A549 (cell line): Measurements from ENCODE around the gene SYCE3. TPM values are rescaled to one million over a fixed set of nuclear protein-coding genes. Genes with fewer than 3 reads are reported as not detected.

Experiments
- ATAC-seq, 2 experiments: fragments of 200-7000 bp in 1 of 2; fragments of >200 bp in 1 of 2; cut with Nextera tagmentation in 1 of 2; cut with Tn5 transposase in 1 of 2; 3 replicates each; pipeline versions ENCODE4 v1.8.0 to v1.9.1; 2018 to 2020; ENCODE audit warnings: mild to moderate bottlenecking in 1 of 2, moderate library complexity in 1 of 2
- CTCF ChIA-PET: fragments of 300-600 bp; sonication (Branson Sonifier 250); formaldehyde crosslinking; extraction: SDS; loops from one replicate; lab custom pipeline; 2021; ENCODE audit warnings: antibody characterized with exemption, inconsistent platforms; lab: Yijun Ruan, JAX
- POLR2A ChIA-PET: fragments of 350-600 bp; formaldehyde crosslinking; extraction: SDS; loops from one replicate; lab custom pipeline; 2021; ENCODE audit warnings: antibody characterized with exemption, inconsistent platforms; lab: Yijun Ruan, JAX
- DNase-seq, 2 experiments: peaks; one replicate each; pipeline versions ENCODE4 v3.0.0 to v3.0.0-alpha.2; 2011 to 2016; ENCODE audit warnings: low read depth in 1 of 2, low spot score in 1 of 2
- FAIRE-seq: peaks from 2 replicates; lab custom pipeline; 2011; peaks lifted over from hg19 to GRCh38; lab: Jason Lieb, UNC
- H3K27ac ChIP-seq, 2 experiments: fragments of >200 bp; sonication (Bioruptor Twin); formaldehyde crosslinking; 3 replicates each; pipeline ENCODE4 v1.5.1; 2016 to 2017
- H3K4me1 ChIP-seq: fragments of >200 bp; sonication (Bioruptor Twin); formaldehyde crosslinking; 3 replicates; pipeline ENCODE4 v1.6.1; 2016
- H3K4me2 ChIP-seq: fragments of >200 bp; sonication (Bioruptor Twin); formaldehyde crosslinking; 3 replicates; pipeline ENCODE4 v1.6.1; 2016
- H3K4me3 ChIP-seq: fragments of >200 bp; sonication (Bioruptor Twin); formaldehyde crosslinking; 3 replicates; pipeline ENCODE4 v1.5.1; 2016
- H3K9me3 ChIP-seq: fragments of >200 bp; sonication (Bioruptor Twin); formaldehyde crosslinking; 3 replicates; pipeline ENCODE4 v1.6.1; 2016
- BHLHE40 ChIP-seq: IDR thresholded peaks from 2 replicates; pipeline ENCODE4 v1.6.1; 2012; ENCODE audit warnings: low read depth, low read length, inconsistent platforms
- CBX2 ChIP-seq: fragments of 200-600 bp; sonication (generic); IDR thresholded peaks from 2 replicates; pipeline ENCODE4 v1.6.1; 2016; ENCODE audit warnings: low read depth, mild to moderate bottlenecking, borderline replicate concordance
- EP300 ChIP-seq, 2 experiments: fragments of >200 bp; sonication (Bioruptor Twin); formaldehyde crosslinking; IDR thresholded peaks; 2 replicates in 1 of 2; 3 replicates in 1 of 2; pipeline ENCODE4 v1.6.1; 2016 to 2017
- ESRRA ChIP-seq: fragments of 150-350 bp; IDR thresholded peaks from 2 replicates; pipeline ENCODE4 v1.6.1; 2014; ENCODE audit warnings: mild to moderate bottlenecking, low read length, borderline replicate concordance
- FOSB ChIP-seq: fragments of 250-450 bp; sonication (Bioruptor Pico); IDR thresholded peaks from 2 replicates; pipeline ENCODE4 v1.5.0; 2020; ENCODE audit warnings: mild to moderate bottlenecking, moderate library complexity
- KDM1A ChIP-seq: fragments of 200-600 bp; sonication (generic); IDR thresholded peaks from 2 replicates; pipeline ENCODE4 v1.6.1; 2016; ENCODE audit warnings: low read depth, mild to moderate bottlenecking
- MAZ ChIP-seq: fragments of 150-350 bp; IDR thresholded peaks from 2 replicates; pipeline ENCODE4 v1.6.1; 2014; ENCODE audit warnings: antibody characterized with exemption, low read depth, low read length, borderline replicate concordance
- MYC ChIP-seq: IDR thresholded peaks from 2 replicates; pipeline ENCODE4 v1.6.1; 2012; ENCODE audit warnings: mild to moderate bottlenecking, inconsistent platforms, low read length, improper control_type of control experiment, borderline replicate concordance
- POLR2A ChIP-seq: IDR thresholded peaks from 2 replicates; pipeline ENCODE4 v1.6.1; 2012; ENCODE audit warnings: mild to moderate bottlenecking, low read length
- RAD21 ChIP-seq, 2 experiments: fragments of >200 bp in 1 of 2; sonication (Bioruptor Twin) in 1 of 2; formaldehyde crosslinking in 1 of 2; IDR thresholded peaks in 1 of 2; conservative IDR thresholded peaks in 1 of 2; 2 replicates in 1 of 2; 3 replicates in 1 of 2; pipeline ENCODE4 v1.6.1; 2012 to 2018; ENCODE audit warnings: inconsistent platforms in 1 of 2
- RCOR1 ChIP-seq: fragments of 150-350 bp; IDR thresholded peaks from 2 replicates; pipeline ENCODE4 v1.6.1; 2014; ENCODE audit warnings: antibody characterized with exemption, low read length, low read depth
- SREBF2 ChIP-seq: fragments of 450-650 bp; IDR thresholded peaks from 2 replicates; pipeline ENCODE4 v1.6.1; 2014; ENCODE audit warnings: mild to moderate bottlenecking, moderate library complexity
- TP53 ChIP-seq: fragments of 250-450 bp; sonication (Bioruptor Pico); IDR thresholded peaks from 2 replicates; pipeline ENCODE4 v1.5.0; 2021; ENCODE audit warnings: mild to moderate bottlenecking, moderate library complexity
- ZSCAN20 ChIP-seq: fragments of 250-450 bp; sonication (Bioruptor Pico); IDR thresholded peaks from 2 replicates; pipeline ENCODE4 v1.8.0; 2022; ENCODE audit warnings: mild to moderate bottlenecking, moderate library complexity
- WGBS: methylation state at CpG from one replicate; pipeline ENCODE4 v1.1.6; 2017; ENCODE audit errors: missing lambda C conversion rate; 5-methylcytosine and 5-hydroxymethylcytosine counted together
- polyA plus RNA-seq, 4 experiments: library from polyadenylated mRNA; depleted of rRNA in 3 of 4; stranded (reverse); fragments of >200 nt; fragmentation: RNase III in 1 of 4; extraction: RNeasy Plus Mini Kit Qiagen cat#74134 plus additional on column Dnase treatment in 1 of 4; gene quantifications; 2 replicates in 3 of 4; 3 replicates in 1 of 4; pipeline ENCODE4 v1.2.3, GENCODE V29; 2011 to 2017
- TF ChIP-seq, protein P1 (sequence below): fragments of 450-650 bp; IDR thresholded peaks from 2 replicates; pipeline ENCODE4 v1.6.1; 2014; ENCODE audit warnings: antibody characterized with exemption
- TF ChIP-seq, protein P2 (sequence below): IDR thresholded peaks from 2 replicates; pipeline ENCODE4 v1.6.1; 2012; ENCODE audit warnings: low read depth, borderline replicate concordance
- TF ChIP-seq, protein P3 (sequence below): IDR thresholded peaks from 2 replicates; pipeline ENCODE4 v1.6.1; 2012

Gene SYCE3
- polyA plus RNA-seq, 2 of the 4 experiments (the other 2 are of a cell fraction) = 0.45 to 0.59 TPM

DNA sequence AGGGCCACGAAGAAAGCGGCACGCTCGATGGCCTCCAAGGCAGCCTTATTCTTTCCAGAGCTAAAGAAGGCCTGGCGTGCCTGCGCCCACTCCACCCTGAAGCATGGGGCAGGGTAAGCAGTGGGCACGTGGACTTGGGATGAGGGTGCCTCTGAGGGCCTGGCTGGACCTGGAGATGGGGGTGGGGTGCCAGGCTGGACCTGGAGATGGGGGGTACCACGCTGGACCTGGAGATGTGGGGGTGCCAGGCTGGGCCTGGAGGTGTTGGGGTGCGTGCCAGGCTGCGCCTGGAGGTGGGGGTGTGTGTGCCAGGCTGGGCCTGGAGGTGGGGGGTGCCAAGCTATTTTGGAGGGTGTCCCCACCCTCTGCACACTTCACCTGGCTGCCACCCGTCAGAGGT, 10.2 kb upstream of the SYCE3 start:
- no peak for FAIRE-seq

DNA sequence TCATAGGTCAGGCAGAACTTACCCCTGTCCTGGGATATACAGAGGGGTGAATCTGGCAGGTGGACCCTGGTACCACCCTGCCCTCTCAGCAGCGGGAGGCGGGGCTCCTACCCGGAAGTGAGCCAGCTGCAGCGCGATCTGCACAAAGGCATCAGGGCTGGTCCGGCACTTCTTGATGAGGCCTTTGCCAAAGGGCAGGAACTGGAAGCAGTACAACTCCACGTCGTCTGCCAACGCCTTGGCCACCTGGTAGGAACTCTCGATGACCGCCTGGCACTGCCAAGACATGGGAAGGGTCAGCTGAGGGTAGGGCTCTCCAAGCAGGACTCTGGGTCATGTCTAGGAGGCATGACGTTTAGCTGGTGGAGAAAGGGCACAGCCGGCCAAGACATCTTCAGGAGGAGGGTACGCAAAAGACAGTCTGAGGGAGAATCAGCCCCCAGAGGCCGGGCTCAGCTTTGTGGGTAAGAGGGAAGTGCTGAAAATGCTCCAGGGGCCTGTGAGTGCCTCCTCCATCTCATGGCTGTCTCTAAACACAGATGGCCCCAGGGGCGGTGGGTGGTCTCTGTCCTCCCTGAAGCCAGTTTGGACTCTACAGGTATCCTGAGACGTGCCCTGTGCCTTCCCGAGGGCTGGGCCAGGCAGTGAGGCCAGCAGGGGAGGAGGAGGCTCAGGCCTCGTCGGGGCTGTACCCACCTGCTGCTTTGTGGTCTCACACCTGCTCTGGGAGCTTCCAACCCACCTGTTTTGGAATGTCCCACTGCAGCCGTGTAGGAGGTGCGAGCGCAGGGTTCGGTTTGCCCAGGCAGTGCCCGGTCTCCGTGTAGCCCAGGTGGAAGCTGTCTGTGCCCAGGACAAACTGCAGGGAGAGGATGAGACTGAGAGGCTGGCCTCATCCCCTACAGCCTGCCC, 8.8 kb upstream of the SYCE3 start:
- no peak overlapping the region for H3K4me3 ChIP-seq
- H3K4me2 ChIP-seq = no peak overlapping the region
- FAIRE-seq (no peak), ATAC-seq (no peak), DNase-seq (no peak)
- 93% methylated on average over 13 of the region's 26 CpGs for WGBS
- TF ChIP-seq MYC (no peak), RAD21 (conservative IDR thresholded peaks at IDR 0.05 in 1 of 2, IDR thresholded peaks at IDR 0.05 in 1 of 2) (no peak), MAZ (no peak)
- no peak overlapping the region for H3K27ac ChIP-seq
- CTCF ChIA-PET = interaction anchor here (1.3 to 1.6 kb wide), 3 partner anchors 9 to 46 kb away, joined by 4 to 6 read pairs (median 5); partner anchors contain the start of genes SCO2 and SYCE3
- no peaks in the 10 kb centered on the region for H3K9me3 ChIP-seq
- no peaks in the 10 kb centered on the region for H3K4me1 ChIP-seq
- POLR2A ChIA-PET = no interaction called here

More for the DNA sequence above, 10.2 kb upstream of the SYCE3 start:
- TF ChIP-seq, protein P1, sequence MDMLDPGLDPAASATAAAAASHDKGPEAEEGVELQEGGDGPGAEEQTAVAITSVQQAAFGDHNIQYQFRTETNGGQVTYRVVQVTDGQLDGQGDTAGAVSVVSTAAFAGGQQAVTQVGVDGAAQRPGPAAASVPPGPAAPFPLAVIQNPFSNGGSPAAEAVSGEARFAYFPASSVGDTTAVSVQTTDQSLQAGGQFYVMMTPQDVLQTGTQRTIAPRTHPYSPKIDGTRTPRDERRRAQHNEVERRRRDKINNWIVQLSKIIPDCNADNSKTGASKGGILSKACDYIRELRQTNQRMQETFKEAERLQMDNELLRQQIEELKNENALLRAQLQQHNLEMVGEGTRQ = no peak
- TF ChIP-seq SREBF2 = no peak
- no peak for TF ChIP-seq POLR2A
- no peaks in the 10 kb centered on the region for H3K9me3 ChIP-seq
- ChIA-PET POLR2A (no interaction called here), CTCF (interaction anchor here (1.1 to 6.7 kb wide), 4 partner anchors 8 to 48 kb away, joined by 3 to 53 read pairs (median 6); partner anchors contain the start of genes SCO2 and SYCE3)
- DNase-seq = no peak
- ATAC-seq = no peak
- no peaks in the 10 kb centered on the region for H3K4me1 ChIP-seq
- 90% methylated on average over 4 of the region's 11 CpGs for WGBS
- H3K4me3 ChIP-seq = no peak overlapping the region
- H3K27ac ChIP-seq = no peak overlapping the region
- no peak overlapping the region for H3K4me2 ChIP-seq

DNA sequence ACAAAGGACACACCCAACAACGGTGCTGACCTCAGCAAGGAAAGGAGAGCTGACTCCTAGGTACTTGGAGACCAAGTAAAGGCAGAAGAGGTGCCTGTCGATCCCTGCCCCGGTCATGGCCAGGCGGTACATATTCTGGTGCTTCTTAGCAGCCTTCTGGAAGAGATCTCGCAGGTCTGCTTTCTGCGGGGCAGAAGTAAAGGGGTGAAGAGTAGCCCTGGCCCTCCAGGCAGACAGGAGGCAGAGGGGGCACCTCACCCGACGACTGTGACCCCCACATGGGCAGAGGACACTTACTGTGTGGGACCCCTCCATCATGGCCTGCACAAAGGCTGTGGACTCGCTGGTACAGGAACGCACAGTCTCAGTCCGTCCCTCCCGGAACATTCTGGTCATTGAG, 8.1 kb upstream of the SYCE3 start:
- Histone ChIP-seq H3K27ac (no peak overlapping the region), H3K4me3 (no peak overlapping the region), H3K4me2 (no peak overlapping the region), H3K4me1 (no peaks in the 10 kb centered on the region), H3K9me3 (no peaks in the 10 kb centered on the region)
- CTCF ChIA-PET = interaction anchor here (1.3 to 3.0 kb wide), 2 partner anchors 8 to 50 kb away, joined by 4 to 10 read pairs; partner anchors contain the start of gene SYCE3
- TF ChIP-seq, protein P2, sequence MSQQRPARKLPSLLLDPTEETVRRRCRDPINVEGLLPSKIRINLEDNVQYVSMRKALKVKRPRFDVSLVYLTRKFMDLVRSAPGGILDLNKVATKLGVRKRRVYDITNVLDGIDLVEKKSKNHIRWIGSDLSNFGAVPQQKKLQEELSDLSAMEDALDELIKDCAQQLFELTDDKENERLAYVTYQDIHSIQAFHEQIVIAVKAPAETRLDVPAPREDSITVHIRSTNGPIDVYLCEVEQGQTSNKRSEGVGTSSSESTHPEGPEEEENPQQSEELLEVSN = no peak
- no peak for TF ChIP-seq BHLHE40
- TF ChIP-seq SREBF2 = no peak
- TF ChIP-seq TP53 (CRISPR knock-in tag) = no peak
- no peak for TF ChIP-seq CBX2
- TF ChIP-seq ESRRA = no peak
- TF ChIP-seq, protein P3, sequence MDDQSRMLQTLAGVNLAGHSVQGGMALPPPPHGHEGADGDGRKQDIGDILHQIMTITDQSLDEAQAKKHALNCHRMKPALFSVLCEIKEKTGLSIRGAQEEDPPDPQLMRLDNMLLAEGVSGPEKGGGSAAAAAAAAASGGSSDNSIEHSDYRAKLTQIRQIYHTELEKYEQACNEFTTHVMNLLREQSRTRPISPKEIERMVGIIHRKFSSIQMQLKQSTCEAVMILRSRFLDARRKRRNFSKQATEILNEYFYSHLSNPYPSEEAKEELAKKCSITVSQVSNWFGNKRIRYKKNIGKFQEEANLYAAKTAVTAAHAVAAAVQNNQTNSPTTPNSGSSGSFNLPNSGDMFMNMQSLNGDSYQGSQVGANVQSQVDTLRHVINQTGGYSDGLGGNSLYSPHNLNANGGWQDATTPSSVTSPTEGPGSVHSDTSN = no peak
- TF ChIP-seq ZSCAN20 (CRISPR knock-in tag) = no peak
- TF ChIP-seq POLR2A = no peak
- WGBS = 88% methylated on average over 7 of the region's 12 CpGs
- no peak for ATAC-seq
- no peak for FAIRE-seq
- POLR2A ChIA-PET = no interaction called here
- DNase-seq = no peak

DNA sequence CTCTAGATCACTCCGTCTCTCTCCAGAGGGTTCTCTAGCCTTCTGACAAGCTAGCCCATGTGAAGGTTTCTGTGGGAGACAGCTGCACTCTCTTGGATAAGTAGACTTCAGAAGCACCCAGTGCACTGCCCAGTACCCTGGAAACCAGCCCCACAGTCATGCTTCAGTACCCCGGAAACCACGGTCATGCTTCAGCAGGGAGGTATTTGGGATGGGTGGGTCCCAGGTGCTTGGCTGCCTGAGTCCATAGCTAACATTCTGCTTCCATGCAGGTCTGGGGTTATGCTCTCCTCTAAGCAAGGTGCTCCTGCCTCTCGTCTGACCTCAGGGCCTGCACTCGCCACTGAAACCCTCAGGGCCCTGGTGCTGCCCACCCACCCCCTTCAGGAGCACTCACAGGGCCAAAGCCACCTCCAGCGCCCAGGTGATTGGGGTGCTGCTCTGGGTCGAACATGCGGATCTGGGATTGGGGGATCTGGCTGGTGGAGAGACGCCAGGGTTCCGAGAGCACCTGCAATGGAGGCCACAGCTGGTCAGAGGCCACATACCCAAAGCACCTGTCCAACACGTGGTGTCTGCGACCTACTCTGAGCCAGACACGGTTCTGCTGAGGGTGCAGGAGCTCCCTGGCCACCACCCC, 7.3 kb upstream of the SYCE3 start:
- Histone ChIP-seq H3K4me2 (no peak overlapping the region), H3K4me1 (no peaks in the 10 kb centered on the region), H3K27ac (no peak overlapping the region), H3K9me3 (no peaks in the 10 kb centered on the region), H3K4me3 (no peak overlapping the region)
- FAIRE-seq (no peak), DNase-seq (no peak), ATAC-seq (no peak)
- 87% methylated on average over 5 of the region's 13 CpGs for WGBS
- TF ChIP-seq MAZ (no peak), KDM1A (no peak), RCOR1 (no peak), EP300 (IDR thresholded peaks at IDR 0.05) (no peak), FOSB (CRISPR knock-in tag) (no peak)
- POLR2A ChIA-PET = no interaction called here
- CTCF ChIA-PET = interaction anchor here (0.6 to 3.0 kb wide), 3 partner anchors 34 to 102 kb away, joined by 3 to 10 read pairs (median 3); no protein-coding TSS in a partner anchor
